Sigmoid colon (tissue), 7 donors: ENCODE results near the gene FSTL4. TPM values are rescaled to one million over a fixed set of nuclear protein-coding genes. Genes with fewer than 3 reads are reported as not detected.

Source experiments
- DNase-seq: peaks from one replicate; pipeline ENCODE4 v3.0.0-alpha.2; 2019
- H3K27ac ChIP-seq, 4 donors: fragments of 200-600 bp; sonication (generic); one replicate each; pipeline ENCODE4 v1.5.1; 2016 to 2019; ENCODE audit warnings: mild to moderate bottlenecking in 1 of 4
- H3K27me3 ChIP-seq, 3 donors: fragments of 200-600 bp; sonication (generic); one replicate each; pipeline ENCODE4 v1.5.1; 2019; ENCODE audit warnings: mild to moderate bottlenecking in 1 of 3
- H3K36me3 ChIP-seq, 4 donors: fragments of 200-600 bp; sonication (generic); one replicate each; pipeline ENCODE4 v1.5.1; 2016 to 2019
- H3K4me1 ChIP-seq, 4 donors: fragments of 200-600 bp; sonication (generic); one replicate each; pipeline ENCODE4 v1.5.1; 2017 to 2019
- H3K4me3 ChIP-seq, 4 donors: fragments of 200-600 bp; sonication (generic); one replicate each; pipeline ENCODE4 v1.5.1; 2017 to 2019; ENCODE audit warnings: mild to moderate bottlenecking in 2 of 4, moderate library complexity in 1 of 4
- H3K9me3 ChIP-seq, 4 donors: fragments of 200-600 bp in 3 of 4; sonication (generic) in 3 of 4; one replicate each; pipeline versions ENCODE4 v1.5.1 to v1.6.1; 2013 to 2019
- EP300 ChIP-seq, 4 donors: sonication (generic); formaldehyde crosslinking; IDR thresholded peaks; one replicate each; pipeline ENCODE4 v1.6.1; 2017; ENCODE audit warnings: antibody characterized with exemption in 4 of 4
- POLR2A ChIP-seq, 2 donors: fragments of 450-650 bp; IDR thresholded peaks; one replicate each; pipeline ENCODE4 v1.6.1; 2016; ENCODE audit warnings: antibody characterized with exemption in 2 of 2, mild to moderate bottlenecking in 2 of 2, moderate library complexity in 2 of 2
- POLR2AphosphoS5 ChIP-seq, 4 donors: sonication (generic); formaldehyde crosslinking; IDR thresholded peaks; one replicate each; pipeline ENCODE4 v1.6.1; 2017; ENCODE audit warnings: antibody characterized with exemption in 4 of 4
- WGBS, 2 donors: extraction: QIAGEN DNeasy Blood & Tissue Kit; methylation state at CpG; one replicate each; pipeline ENCODE4 v1.1.7; 2013; 5-methylcytosine and 5-hydroxymethylcytosine counted together
- intact Hi-C: fragments of 100-400 bp; cut with DNase I; formaldehyde crosslinking; loops from one replicate; pipeline ENCODE4 v1.15.1; 2023
- polyA plus RNA-seq, 3 donors: library from polyadenylated mRNA; stranded (reverse); fragments of 200-250 nt; gene quantifications; one replicate each; pipeline ENCODE4 v1.2.3, GENCODE V29; 2013
- total RNA-seq, 4 donors: library from RNA; depleted of rRNA; stranded (reverse); fragments of >200 nt; gene quantifications; one replicate each; pipeline ENCODE4 v1.1.0, GENCODE V29; 2016
- TF ChIP-seq, protein P1 (sequence below), 4 experiments: fragments of 450-650 bp in 3 of 4; fragments of 200-600 bp in 1 of 4; IDR thresholded peaks; one replicate each; pipeline ENCODE4 v1.5.1; 2016 to 2019; ENCODE audit warnings: antibody characterized with exemption in 4 of 4, mild to moderate bottlenecking in 3 of 4, moderate library complexity in 2 of 4
- donor health status: healthy with polysubstance abuse.
- donor health status: Bipolar disorder and iron deficiency.
- donor health status: healthy.

Gene FSTL4
- total and polyA plus RNA-seq, 7 donors = 0.23 to 0.45 (median 0.28) TPM; not detected in 4

- WGBS, 2 donors = 65 to 75% methylated on average over 3 of the region's 3 CpGs
- Histone ChIP-seq H3K36me3 (no peaks in the 10 kb centered on the region), H3K27ac (no peak overlapping the region), H3K9me3 (no peaks in the 10 kb centered on the region), H3K4me1 (peaks cover 0 to 19% (median 18%) of the 10 kb centered on the region in 4 donors), H3K4me3 (no peak overlapping the region), H3K27me3 (no peaks in the 10 kb centered on the region)
- intact Hi-C loops = no loop called here
- no peak for DNase-seq
- no peak for TF ChIP-seq POLR2AphosphoS5 (IDR thresholded peaks at IDR 0.05)
- TF ChIP-seq, protein P1, sequence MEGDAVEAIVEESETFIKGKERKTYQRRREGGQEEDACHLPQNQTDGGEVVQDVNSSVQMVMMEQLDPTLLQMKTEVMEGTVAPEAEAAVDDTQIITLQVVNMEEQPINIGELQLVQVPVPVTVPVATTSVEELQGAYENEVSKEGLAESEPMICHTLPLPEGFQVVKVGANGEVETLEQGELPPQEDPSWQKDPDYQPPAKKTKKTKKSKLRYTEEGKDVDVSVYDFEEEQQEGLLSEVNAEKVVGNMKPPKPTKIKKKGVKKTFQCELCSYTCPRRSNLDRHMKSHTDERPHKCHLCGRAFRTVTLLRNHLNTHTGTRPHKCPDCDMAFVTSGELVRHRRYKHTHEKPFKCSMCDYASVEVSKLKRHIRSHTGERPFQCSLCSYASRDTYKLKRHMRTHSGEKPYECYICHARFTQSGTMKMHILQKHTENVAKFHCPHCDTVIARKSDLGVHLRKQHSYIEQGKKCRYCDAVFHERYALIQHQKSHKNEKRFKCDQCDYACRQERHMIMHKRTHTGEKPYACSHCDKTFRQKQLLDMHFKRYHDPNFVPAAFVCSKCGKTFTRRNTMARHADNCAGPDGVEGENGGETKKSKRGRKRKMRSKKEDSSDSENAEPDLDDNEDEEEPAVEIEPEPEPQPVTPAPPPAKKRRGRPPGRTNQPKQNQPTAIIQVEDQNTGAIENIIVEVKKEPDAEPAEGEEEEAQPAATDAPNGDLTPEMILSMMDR (IDR thresholded peaks at IDR 0.05) = no peak
- no peak for TF ChIP-seq POLR2A (IDR thresholded peaks at IDR 0.05)
- TF ChIP-seq EP300 (IDR thresholded peaks at IDR 0.05) = no peak
Observed at GRCh38 chr5:133227082-133227481, 385.3 kb downstream of the FSTL4 start.

DNA sequence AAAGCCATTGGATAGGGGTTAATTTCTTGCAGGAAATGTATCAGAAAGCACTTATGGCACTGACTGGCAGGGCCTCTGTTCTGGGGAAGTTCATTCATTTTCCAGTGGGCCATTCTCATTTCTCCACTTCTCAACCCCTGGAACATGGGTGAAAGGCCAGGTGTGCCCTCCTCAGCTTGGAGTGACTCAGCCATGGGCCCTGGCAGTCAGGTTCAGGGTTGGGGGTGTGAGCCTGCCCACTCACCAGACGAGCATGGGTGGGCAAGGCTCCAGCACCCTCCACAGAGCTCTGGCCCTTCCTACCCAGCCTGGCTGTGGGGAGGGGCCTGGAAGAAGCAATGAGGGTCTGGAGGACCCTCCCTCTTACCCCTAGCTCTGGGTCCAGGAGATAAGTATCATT, 386.2 kb downstream of the FSTL4 start:
- Histone ChIP-seq H3K4me1 (peaks cover 0 to 19% (median 18%) of the 10 kb centered on the region in 4 donors), H3K27me3 (no peaks in the 10 kb centered on the region), H3K27ac (peak overlapping the region in 2 of 4 donors; percentile 52 to 57), H3K36me3 (no peaks in the 10 kb centered on the region), H3K9me3 (no peaks in the 10 kb centered on the region), H3K4me3 (no peak overlapping the region)
- TF ChIP-seq, protein P1 (IDR thresholded peaks at IDR 0.05) = no peak
- TF ChIP-seq POLR2A (IDR thresholded peaks at IDR 0.05) = no peak
- no peak for TF ChIP-seq POLR2AphosphoS5 (IDR thresholded peaks at IDR 0.05)
- TF ChIP-seq EP300 (IDR thresholded peaks at IDR 0.05) = no peak
- intact Hi-C loops = no loop called here
- DNase-seq = peak; percentile 25
- WGBS, 2 donors = 9 to 45% methylated on average over 1 of the region's 1 CpG

GRCh38 chr5:133225671-133226152, 386.6 kb downstream of the FSTL4 start:
- peak overlapping the region in 2 of 4 donors; percentile 52 to 57 for H3K27ac ChIP-seq

GRCh38 chr5:133222979-133223378, 389.4 kb downstream of the FSTL4 start:
- Histone ChIP-seq H3K4me1 (peaks cover 0 to 19% (median 18%) of the 10 kb centered on the region in 4 donors), H3K27ac (no peak overlapping the region), H3K9me3 (no peaks in the 10 kb centered on the region), H3K27me3 (no peaks in the 10 kb centered on the region), H3K36me3 (no peaks in the 10 kb centered on the region), H3K4me3 (no peak overlapping the region)
- DNase-seq = peak; percentile 17
- no peak for TF ChIP-seq POLR2AphosphoS5 (IDR thresholded peaks at IDR 0.05)
- no peak for TF ChIP-seq POLR2A (IDR thresholded peaks at IDR 0.05)
- TF ChIP-seq, protein P1 (IDR thresholded peaks at IDR 0.05) = no peak
- TF ChIP-seq EP300 (IDR thresholded peaks at IDR 0.05) = no peak
- intact Hi-C loops = no loop called here
- WGBS, 2 donors = 66 to 74% methylated on average over 8 of the region's 8 CpGs

More at GRCh38 chr5:133225671-133226152, 386.6 kb downstream of the FSTL4 start:
- no peaks in the 10 kb centered on the region for H3K27me3 ChIP-seq
- intact Hi-C loops = no loop called here
- no peaks in the 10 kb centered on the region for H3K36me3 ChIP-seq
- no peaks in the 10 kb centered on the region for H3K9me3 ChIP-seq
- WGBS, 2 donors = 17 to 60% methylated on average over 7 of the region's 7 CpGs
- no peak overlapping the region for H3K4me3 ChIP-seq
- TF ChIP-seq POLR2A (IDR thresholded peaks at IDR 0.05) = no peak
- peak in 2 of 4 donors; percentile 16 to 34 for TF ChIP-seq POLR2AphosphoS5 (IDR thresholded peaks at IDR 0.05)
- no peak for TF ChIP-seq EP300 (IDR thresholded peaks at IDR 0.05)
- TF ChIP-seq, protein P1 (IDR thresholded peaks at IDR 0.05) = no peak
- peaks cover 0 to 19% (median 18%) of the 10 kb centered on the region in 4 donors for H3K4me1 ChIP-seq
- DNase-seq = peak; percentile 71

DNA sequence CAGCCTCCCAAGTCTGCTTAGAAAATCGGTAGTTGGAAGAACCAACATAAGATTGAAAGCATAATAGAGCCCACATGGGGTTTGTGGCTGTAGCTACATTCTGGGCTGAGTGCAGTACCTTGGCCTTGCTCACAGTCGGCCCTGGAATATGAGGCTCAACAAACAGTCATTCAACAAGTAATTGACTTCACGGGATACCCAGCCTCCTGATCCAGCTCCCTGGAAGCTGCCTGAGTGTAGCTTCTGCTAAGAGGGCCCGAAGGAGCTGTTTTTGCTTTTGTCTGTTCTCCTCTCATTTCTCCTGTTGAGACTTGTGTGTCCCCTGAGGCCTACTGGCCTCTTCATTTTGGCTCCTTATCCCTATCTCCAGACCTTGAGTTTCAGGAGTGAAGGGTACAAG, 389.8 kb downstream of the FSTL4 start:
- TF ChIP-seq, protein P1 (IDR thresholded peaks at IDR 0.05) = no peak
- TF ChIP-seq POLR2AphosphoS5 (IDR thresholded peaks at IDR 0.05) = no peak
- TF ChIP-seq EP300 (IDR thresholded peaks at IDR 0.05) = no peak
- H3K27me3 ChIP-seq = no peaks in the 10 kb centered on the region
- H3K36me3 ChIP-seq = no peaks in the 10 kb centered on the region
- intact Hi-C loops = no loop called here
- 75 to 90% methylated on average over 4 of the region's 4 CpGs for WGBS, 2 donors
- H3K4me1 ChIP-seq = peaks cover 0 to 19% (median 18%) of the 10 kb centered on the region in 4 donors
- no peak overlapping the region for H3K4me3 ChIP-seq
- H3K27ac ChIP-seq = no peak overlapping the region
- no peak for DNase-seq
- H3K9me3 ChIP-seq = no peaks in the 10 kb centered on the region
